H1 (cell line): ENCODE measurements around the gene LGALS12. TPM values are rescaled to one million over a fixed set of nuclear protein-coding genes. Genes with fewer than 3 reads are reported as not detected.

Experiments
- CTCF ChIA-PET: fragments of 300-600 bp; sonication (Branson Sonifier 250); formaldehyde crosslinking; loops from one replicate; lab custom pipeline; 2021; ENCODE audit not compliant: partially characterized antibody; lab: Charles Lee
- POLR2A ChIA-PET: fragments of 300-600 bp; sonication (Branson Sonifier 250); formaldehyde crosslinking; loops from one replicate; lab custom pipeline; 2021; ENCODE audit warnings: inconsistent platforms; ENCODE audit not compliant: partially characterized antibody; lab: Charles Lee
- DNase-seq, 2 experiments: peaks; one replicate each; pipeline versions ENCODE4 v3.0.0 to v3.0.0-alpha.2; 2010 to 2022; ENCODE audit warnings: low spot score in 2 of 2, low read depth in 1 of 2, mixed read lengths in 1 of 2
- FAIRE-seq: peaks from 2 replicates; lab custom pipeline; 2011; peaks lifted over from hg19 to GRCh38; lab: Jason Lieb, UNC
- H2AFZ ChIP-seq: 2 replicates; pipeline ENCODE4 v1.8.1; 2012; ENCODE audit warnings: low read length, inconsistent platforms
- H2AK5ac ChIP-seq: 2 replicates; pipeline ENCODE4 v1.6.1; 2013; ENCODE audit warnings: low read depth, low read length
- H2BK120ac ChIP-seq: replicated peaks from 2 replicates; pipeline ENCODE3; 2013; ENCODE audit warnings: low read depth, low read length, inconsistent platforms
- H2BK12ac ChIP-seq: 2 replicates; pipeline ENCODE4 v1.6.1; 2013; ENCODE audit warnings: low read depth, low read length
- H2BK15ac ChIP-seq: 2 replicates; pipeline ENCODE4 v1.6.1; 2013; ENCODE audit warnings: low read length
- H2BK20ac ChIP-seq: 2 replicates; pipeline ENCODE4 v1.6.1; 2013; ENCODE audit warnings: low read length
- H2BK5ac ChIP-seq: 2 replicates; pipeline ENCODE4 v1.6.1; 2013; ENCODE audit warnings: low read depth, low read length
- H3K14ac ChIP-seq: 2 replicates; pipeline ENCODE4 v1.6.1; 2013; ENCODE audit warnings: inconsistent platforms; ENCODE audit not compliant: insufficient read length
- H3K18ac ChIP-seq: 2 replicates; pipeline ENCODE4 v1.6.1; 2013; ENCODE audit warnings: low read length; ENCODE audit errors: extremely low read depth
- H3K23ac ChIP-seq: 2 replicates; pipeline ENCODE4 v1.6.1; 2013; ENCODE audit warnings: inconsistent platforms; ENCODE audit not compliant: insufficient read length
- H3K23me2 ChIP-seq: 2 replicates; pipeline ENCODE4 v1.6.1; 2013; ENCODE audit warnings: low read depth, low read length
- H3K27ac ChIP-seq: 2 replicates; pipeline ENCODE4 v1.6.1; 2011; ENCODE audit warnings: low read depth, low read length, inconsistent platforms
- H3K27me3 ChIP-seq, 4 experiments: replicated peaks in 1 of 4; 1 replicate in 1 of 4; 2 replicates in 3 of 4; pipeline versions ENCODE4 v1.6.1 to v1.8.1; 2011 to 2013; ENCODE audit warnings: low read length in 3 of 4, mild to moderate bottlenecking in 3 of 4, inconsistent platforms in 2 of 4, mixed read lengths in 2 of 4, moderate library complexity in 1 of 4; ENCODE audit not compliant: control insufficient read depth in 3 of 4, insufficient read depth in 3 of 4; ENCODE audit errors: extremely low read depth in 1 of 4
- H3K36me3 ChIP-seq, 4 experiments: 2 replicates each; pipeline versions ENCODE4 v1.6.1 to v1.8.1; 2011 to 2013; ENCODE audit warnings: mild to moderate bottlenecking in 4 of 4, low read length in 3 of 4, moderate library complexity in 2 of 4, control low read depth in 1 of 4, inconsistent platforms in 1 of 4; ENCODE audit not compliant: insufficient read depth in 4 of 4, control insufficient read depth in 2 of 4
- H3K4ac ChIP-seq: replicated peaks from 2 replicates; pipeline ENCODE3; 2013; ENCODE audit warnings: low read length, low read depth, mixed read lengths, inconsistent platforms; ENCODE audit not compliant: insufficient read length
- H3K4me1 ChIP-seq, 4 experiments: replicated peaks in 1 of 4; 1 replicate in 1 of 4; 2 replicates in 3 of 4; pipeline versions ENCODE4 v1.6.1 to v1.8.1; 2011 to 2013; ENCODE audit warnings: low read length in 3 of 4, inconsistent platforms in 2 of 4, mixed read lengths in 1 of 4; ENCODE audit not compliant: insufficient read depth in 4 of 4, control insufficient read depth in 3 of 4
- H3K4me2 ChIP-seq, 2 experiments: 2 replicates each; pipeline versions ENCODE4 v1.6.1 to v1.8.1; 2011 to 2013; ENCODE audit warnings: low read depth in 2 of 2, low read length in 2 of 2, control low read depth in 1 of 2, inconsistent platforms in 1 of 2, mild to moderate bottlenecking in 1 of 2; ENCODE audit not compliant: insufficient read depth in 1 of 2
- H3K4me3 ChIP-seq, 4 experiments: fragments of 200-600, 300-600 bp in 1 of 4; sonication (generic), shearing (Covaris generic), sonication (Bioruptor Twin) in 1 of 4; 2 replicates each; pipeline versions ENCODE4 v1.5.1 to v1.8.1; 2011 to 2016; ENCODE audit warnings: low read length in 4 of 4, low read depth in 3 of 4, control low read depth in 2 of 4, inconsistent platforms in 2 of 4, mild to moderate bottlenecking in 2 of 4, mixed read lengths in 1 of 4, moderate library complexity in 1 of 4; ENCODE audit not compliant: insufficient read depth in 2 of 4; ENCODE audit errors: extremely low read depth in 1 of 4
- H3K56ac ChIP-seq: replicated peaks from 2 replicates; pipeline ENCODE3; 2013; ENCODE audit warnings: low read depth, mild to moderate bottlenecking, mixed read lengths, low read length, inconsistent platforms; ENCODE audit not compliant: insufficient read length
- H3K79me1 ChIP-seq: 2 replicates; pipeline ENCODE4 v1.6.1; 2013; ENCODE audit warnings: low read depth, low read length, control low read depth
- H3K79me2 ChIP-seq, 2 experiments: 2 replicates each; pipeline versions ENCODE4 v1.6.1 to v1.8.1; 2012 to 2013; ENCODE audit warnings: low read length in 2 of 2, mild to moderate bottlenecking in 2 of 2, inconsistent platforms in 1 of 2; ENCODE audit not compliant: insufficient read depth in 2 of 2, control insufficient read depth in 1 of 2
- H3K9ac ChIP-seq, 4 experiments: replicated peaks in 1 of 4; 1 replicate in 1 of 4; 2 replicates in 3 of 4; pipeline versions ENCODE4 v1.6.1 to v1.8.1; 2011 to 2013; ENCODE audit warnings: low read depth in 3 of 4, low read length in 3 of 4, control low read depth in 2 of 4, mild to moderate bottlenecking in 2 of 4, moderate library complexity in 2 of 4, inconsistent platforms in 1 of 4; ENCODE audit errors: extremely low read depth in 1 of 4
- H3K9me3 ChIP-seq, 2 experiments: 2 replicates each; pipeline versions ENCODE4 v1.6.1 to v1.8.1; 2012 to 2013; ENCODE audit warnings: mild to moderate bottlenecking in 2 of 2, moderate library complexity in 2 of 2, control low read depth in 1 of 2, inconsistent platforms in 1 of 2, low read depth in 1 of 2, low read length in 1 of 2, mixed read lengths in 1 of 2; ENCODE audit not compliant: insufficient read depth in 2 of 2
- H4K20me1 ChIP-seq, 2 experiments: replicated peaks in 1 of 2; 2 replicates each; pipeline versions ENCODE3 to v1.8.1; 2011 to 2013; ENCODE audit warnings: inconsistent platforms in 2 of 2, low read length in 2 of 2, mild to moderate bottlenecking in 1 of 2; ENCODE audit not compliant: insufficient read depth in 2 of 2, control insufficient read depth in 1 of 2
- H4K5ac ChIP-seq: 2 replicates; pipeline ENCODE4 v1.6.1; 2013; ENCODE audit warnings: low read length, low read depth, mixed read lengths, inconsistent platforms; ENCODE audit not compliant: insufficient read length
- H4K8ac ChIP-seq: 2 replicates; pipeline ENCODE4 v1.8.0; 2013; ENCODE audit warnings: mild to moderate bottlenecking, moderate library complexity, low read length, inconsistent platforms; ENCODE audit not compliant: insufficient read depth; ENCODE audit errors: extremely low read depth
- H4K91ac ChIP-seq: replicated peaks from 2 replicates; pipeline ENCODE3; 2013; ENCODE audit warnings: low read length, mixed read lengths, inconsistent platforms; ENCODE audit not compliant: insufficient read length
- JUN ChIP-seq: IDR thresholded peaks from 2 replicates; pipeline ENCODE4 v1.6.1; 2011; ENCODE audit warnings: low read depth, mild to moderate bottlenecking, improper control_type of control experiment, low read length
- KDM1A ChIP-seq: fragments of 200-600, 300-600 bp; sonication (generic); IDR thresholded peaks from 2 replicates; pipeline ENCODE4 v1.7.1; 2016; ENCODE audit warnings: mild to moderate bottlenecking, low read length, borderline replicate concordance
- POLR2A ChIP-seq, 2 experiments: IDR thresholded peaks; 1 replicate in 1 of 2; 2 replicates in 1 of 2; pipeline ENCODE4 v1.6.1; 2011; ENCODE audit warnings: low read depth in 2 of 2, low read length in 2 of 2, mild to moderate bottlenecking in 2 of 2; ENCODE audit errors: control extremely low read depth in 1 of 2
- RFX5 ChIP-seq: IDR thresholded peaks from 2 replicates; pipeline ENCODE4 v1.6.1; 2011; ENCODE audit warnings: low read depth, low read length, improper control_type of control experiment, borderline replicate concordance
- SP4 ChIP-seq: IDR thresholded peaks from 2 replicates; pipeline ENCODE4 v1.6.1; 2012; ENCODE audit warnings: low read length, inconsistent platforms
- ZNF274 ChIP-seq: IDR thresholded peaks from 2 replicates; pipeline ENCODE4 v1.7.0; 2012; ENCODE audit warnings: low read length, borderline replicate concordance; ENCODE audit errors: extremely low read depth
- WGBS, 2 experiments: shearing (Covaris generic) in 1 of 2; methylation state at CpG; one replicate each; pipeline versions ENCODE4 v1.1.6 to v1.1.7; 2013 to 2015; ENCODE audit warnings: low lambda C conversion rate in 2 of 2, mixed read lengths in 2 of 2, inconsistent platforms in 1 of 2, low coverage in 1 of 2, missing lambda C conversion rate in 1 of 2; ENCODE audit not compliant: insufficient replicate concordance in 2 of 2, insufficient coverage in 1 of 2, insufficient read length in 1 of 2; ENCODE audit errors: extremely low coverage in 1 of 2, missing lambda C conversion rate in 1 of 2; 5-methylcytosine and 5-hydroxymethylcytosine counted together
- polyA plus RNA-seq, 7 experiments: library from polyadenylated mRNA; depleted of rRNA in 3 of 7; stranded (reverse) in 5 of 7; unstranded in 2 of 7; fragments of >200 nt in 5 of 7; fragments of 200-250 nt in 2 of 7; gene quantifications; 1 replicate in 5 of 7; 2 replicates in 1 of 7; 4 replicates in 1 of 7; pipeline versions ENCODE4 v1.2.1 to v1.2.3, GENCODE V29; 2011 to 2013; ENCODE audit warnings: missing spikeins in 2 of 7, mixed read lengths in 2 of 7
- total RNA-seq: library from RNA; stranded (reverse); fragmentation: NEBNext Ultra II Directional; extraction: Animal tissue kit (Norgen Biotek cat#: 25700); gene quantifications from 2 replicates; pipeline ENCODE4 v1.2.1, GENCODE V29; 2021

Gene LGALS12
- total and polyA plus RNA-seq, 2 of the 8 experiments (the other 6 are each of a cell fraction or from before 2014, with no cell fraction given): 1.6 to 2.9 TPM

DNA sequence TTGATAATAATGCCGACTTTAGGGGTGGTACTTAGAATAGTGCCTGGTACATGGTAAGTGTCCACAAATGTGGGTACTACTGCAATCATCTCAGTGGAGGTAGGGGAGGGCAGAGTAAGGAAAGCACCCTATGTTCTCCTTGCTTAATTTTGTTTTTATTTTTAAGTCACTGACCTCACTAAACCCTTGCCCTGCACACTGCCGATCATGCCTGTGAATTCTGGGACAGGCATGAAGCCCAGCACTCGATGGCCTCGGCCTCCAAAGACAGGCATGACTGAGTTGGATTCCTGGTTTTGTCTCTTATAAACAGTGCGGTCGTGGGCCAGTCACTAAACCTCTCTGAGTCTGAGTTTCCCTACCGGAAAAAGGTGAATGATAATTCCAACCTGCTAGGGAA is 6.9 kb downstream of the LGALS12 start:
- no peak for FAIRE-seq
- H3K14ac ChIP-seq: no peak overlapping the region

More for the DNA sequence above, 6.9 kb downstream of the LGALS12 start:
- TF ChIP-seq JUN (no peak), SP4 (no peak), KDM1A (no peak), RFX5 (no peak), POLR2A (IDR thresholded peaks at IDR 0.05; ENCODE audit: control extremely low read depth in 1 of 2, low read depth in 2 of 2, low read length in 2 of 2) (no peak), ZNF274 (no peak)
- TF ChIP-seq, all 59 proteins: peak for 0
- H3K4me3 ChIP-seq: no peak overlapping the region
- no peak overlapping the region for H3K27ac ChIP-seq
- H3K9me3 ChIP-seq: no peaks in the 10 kb centered on the region
- H2AFZ ChIP-seq: no peak overlapping the region
- no peak for DNase-seq
- no peaks in the 10 kb centered on the region; a peak in 1 of 7 replicates for H3K27me3 ChIP-seq
- no peak overlapping the region for H4K8ac ChIP-seq
- no peak overlapping the region for H3K4ac ChIP-seq
- CTCF ChIA-PET: interaction anchor here (0.9 kb wide), 1 partner anchor 34 kb away, joined by 3 read pairs; no protein-coding TSS in a partner anchor
- H3K23ac ChIP-seq: no peak overlapping the region
- POLR2A ChIA-PET: interaction anchor here (2.0 kb wide), 1 partner anchor 17 kb away, joined by 8 read pairs; no protein-coding TSS in a partner anchor
- H4K20me1 ChIP-seq: no peaks in the 10 kb centered on the region
- H2BK15ac ChIP-seq: no peak overlapping the region; the same call in 1 of the 2 replicates
- H2BK5ac ChIP-seq: no peak overlapping the region
- no peaks in the 10 kb centered on the region for H3K79me2 ChIP-seq
- H3K4me2 ChIP-seq: no peak overlapping the region
- no peak overlapping the region for H2AK5ac ChIP-seq
- H2BK12ac ChIP-seq: peak overlapping the region; percentile 71; the same call in 1 of the 2 replicates
- H3K56ac ChIP-seq: no peak overlapping the region
- no peak overlapping the region for H2BK120ac ChIP-seq
- no peak overlapping the region for H4K5ac ChIP-seq
- H3K36me3 ChIP-seq: no peaks in the 10 kb centered on the region
- no peaks in the 10 kb centered on the region for H3K23me2 ChIP-seq
- peaks cover 0 to 11% (median 1%) of the 10 kb centered on the region in 4 experiments; a peak in 4 of 7 replicates for H3K4me1 ChIP-seq
- no peaks in the 10 kb centered on the region for H3K79me1 ChIP-seq
- no peak overlapping the region for H2BK20ac ChIP-seq
- WGBS, 2 experiments: 87% methylated on average over 7 of the region's 7 CpGs; no CpG with 5 or more reads in 1 of the 2 experiments
- no peak overlapping the region for H3K9ac ChIP-seq
- H4K91ac ChIP-seq: no peak overlapping the region
- H3K18ac ChIP-seq: no peak overlapping the region
